Endothelial cell of umbilical vein (primary cell): ENCODE data around the gene ZBP1. TPM values are rescaled to one million over a fixed set of nuclear protein-coding genes. Genes with fewer than 3 reads are reported as not detected.

Source experiments
- BruUV-seq: library from RNA; stranded (reverse); fragments of 400-500 nt; replicated peaks from 2 replicates; lab custom pipeline; 2021; lab: Mats Ljungman, UMichigan
- CTCF ChIA-PET: fragments of 300-600, 350-600 bp; sonication (Branson Sonifier 250); formaldehyde crosslinking; loops from one replicate; lab custom pipeline; 2021; ENCODE audit warnings: antibody characterized with exemption, inconsistent platforms; lab: Charles Lee
- POLR2A ChIA-PET: fragments of 300-600, 350-600 bp; sonication (Branson Sonifier 250); formaldehyde crosslinking; loops from one replicate; lab custom pipeline; 2021; ENCODE audit warnings: antibody characterized with exemption, inconsistent platforms; lab: Charles Lee
- DNase-seq: peaks from one replicate; pipeline ENCODE4 v3.0.0-alpha.2; 2011; ENCODE audit warnings: low read depth, low spot score
- FAIRE-seq: peaks from 2 replicates; lab custom pipeline; 2011; peaks lifted over from hg19 to GRCh38; lab: Jason Lieb, UNC
- H2AFZ ChIP-seq: 2 replicates; pipeline ENCODE4 v1.6.0; 2012; ENCODE audit warnings: low read depth, low read length, control low read depth, inconsistent platforms
- H3K27ac ChIP-seq: 2 replicates; pipeline ENCODE4 v1.5.1; 2011; ENCODE audit warnings: low read depth, mild to moderate bottlenecking, control low read depth, low read length, moderate library complexity; ENCODE audit not compliant: insufficient read depth
- H3K27me3 ChIP-seq, 2 experiments: 2 replicates each; pipeline versions ENCODE4 v1.6.0 to v1.6.1; 2011; ENCODE audit warnings: low read length in 2 of 2, mixed read lengths in 1 of 2; ENCODE audit not compliant: control insufficient read depth in 2 of 2, insufficient read depth in 2 of 2
- H3K36me3 ChIP-seq, 2 experiments: 2 replicates in 1 of 2; 3 replicates in 1 of 2; pipeline ENCODE4 v1.5.1; 2011; ENCODE audit warnings: low read length in 2 of 2, mild to moderate bottlenecking in 1 of 2, moderate library complexity in 1 of 2; ENCODE audit not compliant: control insufficient read depth in 2 of 2, insufficient read depth in 2 of 2; ENCODE audit errors: extremely low read depth in 1 of 2
- H3K4me1 ChIP-seq: 3 replicates; pipeline ENCODE4 v1.5.1; 2011; ENCODE audit warnings: mild to moderate bottlenecking, low read length; ENCODE audit not compliant: control insufficient read depth, insufficient read depth; ENCODE audit errors: extremely low read depth
- H3K4me2 ChIP-seq: 2 replicates; pipeline ENCODE4 v1.6.1; 2011; ENCODE audit warnings: low read length, control low read depth, mixed read lengths; ENCODE audit not compliant: insufficient read depth
- H3K4me3 ChIP-seq, 3 experiments: fragments of 200-600 bp in 1 of 3; sonication (generic), shearing (Covaris generic) in 1 of 3; replicated peaks in 1 of 3; 2 replicates each; pipeline ENCODE4 v1.5.1; 2011 to 2016; ENCODE audit warnings: control low read depth in 3 of 3, low read length in 3 of 3, mild to moderate bottlenecking in 2 of 3, inconsistent platforms in 1 of 3, low read depth in 1 of 3, moderate library complexity in 1 of 3; ENCODE audit not compliant: insufficient read depth in 1 of 3
- H3K79me2 ChIP-seq: 2 replicates; pipeline ENCODE4 v1.6.0; 2012; ENCODE audit warnings: low read length, inconsistent platforms; ENCODE audit not compliant: control insufficient read depth, insufficient read depth
- H3K9ac ChIP-seq: replicated peaks from 2 replicates; pipeline ENCODE3; 2011; ENCODE audit warnings: low read length, control low read depth; ENCODE audit not compliant: insufficient read depth; ENCODE audit errors: extremely low read depth
- H3K9me1 ChIP-seq: replicated peaks from 3 replicates; pipeline ENCODE4 v1.6.0; 2011; ENCODE audit warnings: mild to moderate bottlenecking, low read length; ENCODE audit not compliant: control insufficient read depth, insufficient read depth; ENCODE audit errors: extremely low read depth
- H3K9me3 ChIP-seq: replicated peaks from 2 replicates; pipeline ENCODE4 v1.5.1; 2012; ENCODE audit warnings: low read length, inconsistent platforms; ENCODE audit not compliant: control insufficient read depth, insufficient read depth
- H4K20me1 ChIP-seq: replicated peaks from 2 replicates; pipeline ENCODE3; 2011; ENCODE audit warnings: mild to moderate bottlenecking, low read length; ENCODE audit not compliant: control insufficient read depth, insufficient read depth; ENCODE audit errors: extremely low read depth
- FOS ChIP-seq: IDR thresholded peaks from 2 replicates; pipeline ENCODE4 v1.6.1; 2011; ENCODE audit warnings: mild to moderate bottlenecking, low read length, moderate library complexity, borderline replicate concordance; ENCODE audit not compliant: insufficient read depth
- GATA2 ChIP-seq: IDR thresholded peaks from 2 replicates; pipeline ENCODE4 v1.7.0; 2011; ENCODE audit warnings: low read depth, mild to moderate bottlenecking, moderate library complexity, mixed read lengths, low read length; ENCODE audit not compliant: insufficient read length, insufficient read depth
- POLR2A ChIP-seq: IDR thresholded peaks from 2 replicates; pipeline ENCODE4 v1.6.1; 2012; ENCODE audit warnings: low read depth, mild to moderate bottlenecking, control low read depth, low read length
- dilution Hi-C: fragments of 300-500 bp; cut with MboI; formaldehyde crosslinking; loops from one replicate; pipeline ENCODE4 v1.15.0; 2019; ENCODE audit warnings: low sequenced_read_pairs; ENCODE audit not compliant: extremely low pct_ligation_motif_present
- intact Hi-C: fragments of 100-400 bp; cut with micrococcal nuclease; formaldehyde crosslinking; loops from one replicate; pipeline ENCODE4 v1.10.0; 2022
- polyA plus RNA-seq, 4 experiments: library from polyadenylated mRNA; depleted of rRNA in 3 of 4; stranded (reverse) in 3 of 4; unstranded in 1 of 4; fragments of >200 nt; gene quantifications; 2 replicates each; pipeline versions ENCODE4 v1.2.1 to v1.2.3, GENCODE V29; 2011 to 2012; ENCODE audit warnings: missing spikeins in 1 of 4
- total RNA-seq: library from RNA; stranded (reverse); gene quantifications from 2 replicates; pipeline ENCODE4 v1.2.3, GENCODE V29; 2021
- TF ChIP-seq, protein P1 (sequence below), 2 donors: IDR thresholded peaks; 1 replicate in 1 of 2; 2 replicates in 1 of 2; pipeline ENCODE4 v1.5.1; 2011; ENCODE audit warnings: low read length in 2 of 2, mild to moderate bottlenecking in 2 of 2, moderate library complexity in 2 of 2, control low read depth in 1 of 2, inconsistent platforms in 1 of 2, low read depth in 1 of 2; ENCODE audit not compliant: insufficient read depth in 1 of 2; ENCODE audit errors: extremely low read depth in 1 of 2

The ZBP1 gene
- total and polyA plus RNA-seq, 2 donors (not counting 3 experiments of a cell fraction or from before 2014, with no cell fraction given) = not detected

DNA sequence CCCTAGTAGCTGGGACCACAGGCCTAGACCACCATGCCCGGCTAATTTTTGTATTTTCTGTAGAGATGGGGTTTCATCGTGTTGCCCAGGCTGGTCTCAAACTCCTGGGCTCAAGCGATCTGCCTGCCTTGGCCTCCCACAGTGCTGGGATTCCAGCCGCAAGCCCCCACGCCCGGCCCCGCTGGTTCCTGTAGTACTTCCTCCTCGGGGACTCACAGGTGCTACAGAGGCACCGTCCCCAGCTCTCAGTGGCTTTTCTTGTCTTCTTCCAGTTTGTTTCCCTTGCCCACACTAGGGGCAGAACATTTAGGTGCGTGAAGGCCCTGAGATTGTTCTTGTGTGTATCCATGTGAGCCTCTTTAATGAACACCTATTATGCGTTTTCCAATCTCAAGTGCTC is 773 bp upstream of the ZBP1 start:
- POLR2A ChIA-PET = no interaction called here

More for the DNA sequence above, 773 bp upstream of the ZBP1 start:
- Histone ChIP-seq H2AFZ (no peak overlapping the region), H3K79me2 (no peaks in the 10 kb centered on the region), H3K27me3 (no peaks in the 10 kb centered on the region), H3K4me3 (no peak overlapping the region), H3K4me2 (no peak overlapping the region), H3K27ac (no peak overlapping the region), H3K36me3 (no peaks in the 10 kb centered on the region), H3K9me1 (no peaks in the 10 kb centered on the region), H3K4me1 (no peaks in the 10 kb centered on the region), H3K9me3 (no peaks in the 10 kb centered on the region), H3K9ac (no peak overlapping the region), H4K20me1 (no peaks in the 10 kb centered on the region)
- CTCF ChIA-PET = interaction anchor here (1.6 to 5.5 kb wide), 3 partner anchors 33 to 561 kb away, joined by 4 to 83 read pairs (median 12); no protein-coding TSS in a partner anchor
- FAIRE-seq (no peak), DNase-seq (no peak)
- TF ChIP-seq GATA2 = no peak
- TF ChIP-seq, protein P1, sequence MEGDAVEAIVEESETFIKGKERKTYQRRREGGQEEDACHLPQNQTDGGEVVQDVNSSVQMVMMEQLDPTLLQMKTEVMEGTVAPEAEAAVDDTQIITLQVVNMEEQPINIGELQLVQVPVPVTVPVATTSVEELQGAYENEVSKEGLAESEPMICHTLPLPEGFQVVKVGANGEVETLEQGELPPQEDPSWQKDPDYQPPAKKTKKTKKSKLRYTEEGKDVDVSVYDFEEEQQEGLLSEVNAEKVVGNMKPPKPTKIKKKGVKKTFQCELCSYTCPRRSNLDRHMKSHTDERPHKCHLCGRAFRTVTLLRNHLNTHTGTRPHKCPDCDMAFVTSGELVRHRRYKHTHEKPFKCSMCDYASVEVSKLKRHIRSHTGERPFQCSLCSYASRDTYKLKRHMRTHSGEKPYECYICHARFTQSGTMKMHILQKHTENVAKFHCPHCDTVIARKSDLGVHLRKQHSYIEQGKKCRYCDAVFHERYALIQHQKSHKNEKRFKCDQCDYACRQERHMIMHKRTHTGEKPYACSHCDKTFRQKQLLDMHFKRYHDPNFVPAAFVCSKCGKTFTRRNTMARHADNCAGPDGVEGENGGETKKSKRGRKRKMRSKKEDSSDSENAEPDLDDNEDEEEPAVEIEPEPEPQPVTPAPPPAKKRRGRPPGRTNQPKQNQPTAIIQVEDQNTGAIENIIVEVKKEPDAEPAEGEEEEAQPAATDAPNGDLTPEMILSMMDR (IDR thresholded peaks at IDR 0.05; ENCODE audit: extremely low read depth in 1 of 2, insufficient read depth in 1 of 2, low read depth in 1 of 2, low read length in 2 of 2) = no peak
- no peak for TF ChIP-seq FOS
- TF ChIP-seq POLR2A = no peak
- dilution Hi-C loops (no loop called here), intact Hi-C loops (no loop called here)
- BruUV-seq = no TSS peak
